Endothelial cell of umbilical vein (primary cell): ENCODE data around the gene SMURF2. TPM values are rescaled to one million over a fixed set of nuclear protein-coding genes. Genes with fewer than 3 reads are reported as not detected.

Experiments used
- BruUV-seq: library from RNA; stranded (reverse); fragments of 400-500 nt; replicated peaks from 2 replicates; lab custom pipeline; 2021; lab: Mats Ljungman, UMichigan
- CTCF ChIA-PET: fragments of 300-600, 350-600 bp; sonication (Branson Sonifier 250); formaldehyde crosslinking; loops from one replicate; lab custom pipeline; 2021; ENCODE audit warnings: antibody characterized with exemption, inconsistent platforms; lab: Charles Lee
- POLR2A ChIA-PET: fragments of 300-600, 350-600 bp; sonication (Branson Sonifier 250); formaldehyde crosslinking; loops from one replicate; lab custom pipeline; 2021; ENCODE audit warnings: antibody characterized with exemption, inconsistent platforms; lab: Charles Lee
- DNase-seq: peaks from one replicate; pipeline ENCODE4 v3.0.0-alpha.2; 2011; ENCODE audit warnings: low read depth, low spot score
- FAIRE-seq: peaks from 2 replicates; lab custom pipeline; 2011; peaks lifted over from hg19 to GRCh38; lab: Jason Lieb, UNC
- H2AFZ ChIP-seq: 2 replicates; pipeline ENCODE4 v1.6.0; 2012; ENCODE audit warnings: low read depth, low read length, control low read depth, inconsistent platforms
- H3K27ac ChIP-seq: 2 replicates; pipeline ENCODE4 v1.5.1; 2011; ENCODE audit warnings: low read depth, mild to moderate bottlenecking, control low read depth, low read length, moderate library complexity; ENCODE audit not compliant: insufficient read depth
- H3K27me3 ChIP-seq, 2 experiments: 2 replicates each; pipeline versions ENCODE4 v1.6.0 to v1.6.1; 2011; ENCODE audit warnings: low read length in 2 of 2, mixed read lengths in 1 of 2; ENCODE audit not compliant: control insufficient read depth in 2 of 2, insufficient read depth in 2 of 2
- H3K36me3 ChIP-seq, 2 experiments: 2 replicates in 1 of 2; 3 replicates in 1 of 2; pipeline ENCODE4 v1.5.1; 2011; ENCODE audit warnings: low read length in 2 of 2, mild to moderate bottlenecking in 1 of 2, moderate library complexity in 1 of 2; ENCODE audit not compliant: control insufficient read depth in 2 of 2, insufficient read depth in 2 of 2; ENCODE audit errors: extremely low read depth in 1 of 2
- H3K4me1 ChIP-seq: 3 replicates; pipeline ENCODE4 v1.5.1; 2011; ENCODE audit warnings: mild to moderate bottlenecking, low read length; ENCODE audit not compliant: control insufficient read depth, insufficient read depth; ENCODE audit errors: extremely low read depth
- H3K4me2 ChIP-seq: 2 replicates; pipeline ENCODE4 v1.6.1; 2011; ENCODE audit warnings: low read length, control low read depth, mixed read lengths; ENCODE audit not compliant: insufficient read depth
- H3K4me3 ChIP-seq, 3 experiments: fragments of 200-600 bp in 1 of 3; sonication (generic), shearing (Covaris generic) in 1 of 3; replicated peaks in 1 of 3; 2 replicates each; pipeline ENCODE4 v1.5.1; 2011 to 2016; ENCODE audit warnings: control low read depth in 3 of 3, low read length in 3 of 3, mild to moderate bottlenecking in 2 of 3, inconsistent platforms in 1 of 3, low read depth in 1 of 3, moderate library complexity in 1 of 3; ENCODE audit not compliant: insufficient read depth in 1 of 3
- H3K79me2 ChIP-seq: 2 replicates; pipeline ENCODE4 v1.6.0; 2012; ENCODE audit warnings: low read length, inconsistent platforms; ENCODE audit not compliant: control insufficient read depth, insufficient read depth
- H3K9ac ChIP-seq: replicated peaks from 2 replicates; pipeline ENCODE3; 2011; ENCODE audit warnings: low read length, control low read depth; ENCODE audit not compliant: insufficient read depth; ENCODE audit errors: extremely low read depth
- H3K9me1 ChIP-seq: replicated peaks from 3 replicates; pipeline ENCODE4 v1.6.0; 2011; ENCODE audit warnings: mild to moderate bottlenecking, low read length; ENCODE audit not compliant: control insufficient read depth, insufficient read depth; ENCODE audit errors: extremely low read depth
- H3K9me3 ChIP-seq: replicated peaks from 2 replicates; pipeline ENCODE4 v1.5.1; 2012; ENCODE audit warnings: low read length, inconsistent platforms; ENCODE audit not compliant: control insufficient read depth, insufficient read depth
- H4K20me1 ChIP-seq: replicated peaks from 2 replicates; pipeline ENCODE3; 2011; ENCODE audit warnings: mild to moderate bottlenecking, low read length; ENCODE audit not compliant: control insufficient read depth, insufficient read depth; ENCODE audit errors: extremely low read depth
- FOS ChIP-seq: IDR thresholded peaks from 2 replicates; pipeline ENCODE4 v1.6.1; 2011; ENCODE audit warnings: mild to moderate bottlenecking, low read length, moderate library complexity, borderline replicate concordance; ENCODE audit not compliant: insufficient read depth
- GATA2 ChIP-seq: IDR thresholded peaks from 2 replicates; pipeline ENCODE4 v1.7.0; 2011; ENCODE audit warnings: low read depth, mild to moderate bottlenecking, moderate library complexity, mixed read lengths, low read length; ENCODE audit not compliant: insufficient read length, insufficient read depth
- JUN ChIP-seq: IDR thresholded peaks from 2 replicates; pipeline ENCODE4 v1.6.1; 2011; ENCODE audit warnings: borderline replicate concordance, low read depth; ENCODE audit not compliant: insufficient read length, insufficient read depth
- POLR2A ChIP-seq: IDR thresholded peaks from 2 replicates; pipeline ENCODE4 v1.6.1; 2012; ENCODE audit warnings: low read depth, mild to moderate bottlenecking, control low read depth, low read length
- dilution Hi-C: fragments of 300-500 bp; cut with MboI; formaldehyde crosslinking; loops from one replicate; pipeline ENCODE4 v1.15.0; 2019; ENCODE audit warnings: low sequenced_read_pairs; ENCODE audit not compliant: extremely low pct_ligation_motif_present
- intact Hi-C: fragments of 100-400 bp; cut with micrococcal nuclease; formaldehyde crosslinking; loops from one replicate; pipeline ENCODE4 v1.10.0; 2022
- polyA plus RNA-seq, 4 experiments: library from polyadenylated mRNA; depleted of rRNA in 3 of 4; stranded (reverse) in 3 of 4; unstranded in 1 of 4; fragments of >200 nt; gene quantifications; 2 replicates each; pipeline versions ENCODE4 v1.2.1 to v1.2.3, GENCODE V29; 2011 to 2012; ENCODE audit warnings: missing spikeins in 1 of 4
- total RNA-seq: library from RNA; stranded (reverse); gene quantifications from 2 replicates; pipeline ENCODE4 v1.2.3, GENCODE V29; 2021
- TF ChIP-seq, protein P1 (sequence below): IDR thresholded peaks from 2 replicates; pipeline ENCODE4 v1.6.1; 2011; ENCODE audit not compliant: insufficient read depth, insufficient read length

SMURF2 gene
- total and polyA plus RNA-seq, 2 donors (not counting 3 experiments of a cell fraction or from before 2014, with no cell fraction given) = 32.9 to 105 TPM

DNA sequence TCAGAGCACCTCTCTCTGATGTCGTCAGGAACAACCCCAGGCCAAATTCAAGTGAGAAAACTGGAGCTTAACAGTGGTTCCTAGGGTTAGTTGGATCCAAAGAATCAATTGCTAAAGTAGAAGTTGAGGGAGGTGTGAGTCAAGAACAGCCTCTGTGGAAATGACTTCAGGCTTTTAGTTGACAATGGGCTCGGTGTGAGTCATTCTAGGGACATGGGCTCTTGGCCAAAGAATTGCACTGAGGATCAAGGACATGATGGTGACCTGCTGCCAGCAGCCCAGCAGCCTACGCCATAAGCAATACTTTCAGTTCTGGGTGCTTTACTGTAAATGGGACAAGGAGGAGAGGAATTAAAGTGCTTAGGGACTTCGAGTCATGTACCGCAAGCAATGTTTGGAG lies 32.1 kb upstream of the SMURF2 start:
- Histone ChIP-seq H3K27ac (peak overlapping the region; percentile 83), H3K4me3 (no peak overlapping the region), H3K4me1 (peaks cover 9% of the 10 kb centered on the region), H3K4me2 (peak overlapping the region; percentile 16), H3K79me2 (no peaks in the 10 kb centered on the region), H4K20me1 (no peaks in the 10 kb centered on the region), H3K9ac (no peak overlapping the region), H2AFZ (peak overlapping the region; percentile 67), H3K9me3 (no peaks in the 10 kb centered on the region), H3K27me3 (no peaks in the 10 kb centered on the region), H3K9me1 (no peaks in the 10 kb centered on the region), H3K36me3 (no peaks in the 10 kb centered on the region)
- CTCF ChIA-PET = interaction anchor here (1.0 to 1.4 kb wide), 3 partner anchors 9 to 43 kb away, joined by 4 read pairs; no protein-coding TSS in a partner anchor
- peak; percentile 95 for DNase-seq
- BruUV-seq = no TSS peak
- POLR2A ChIA-PET = interaction anchor here (0.7 kb wide), 1 partner anchor 47 kb away, joined by 3 read pairs; no protein-coding TSS in a partner anchor
- FAIRE-seq = peak; percentile 94
- intact Hi-C loops = no loop called here
- TF ChIP-seq FOS = peak; percentile 77
- TF ChIP-seq, protein P1, sequence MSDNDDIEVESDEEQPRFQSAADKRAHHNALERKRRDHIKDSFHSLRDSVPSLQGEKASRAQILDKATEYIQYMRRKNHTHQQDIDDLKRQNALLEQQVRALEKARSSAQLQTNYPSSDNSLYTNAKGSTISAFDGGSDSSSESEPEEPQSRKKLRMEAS = no peak
- TF ChIP-seq JUN = peak; percentile 87
- dilution Hi-C loops = no loop called here

DNA sequence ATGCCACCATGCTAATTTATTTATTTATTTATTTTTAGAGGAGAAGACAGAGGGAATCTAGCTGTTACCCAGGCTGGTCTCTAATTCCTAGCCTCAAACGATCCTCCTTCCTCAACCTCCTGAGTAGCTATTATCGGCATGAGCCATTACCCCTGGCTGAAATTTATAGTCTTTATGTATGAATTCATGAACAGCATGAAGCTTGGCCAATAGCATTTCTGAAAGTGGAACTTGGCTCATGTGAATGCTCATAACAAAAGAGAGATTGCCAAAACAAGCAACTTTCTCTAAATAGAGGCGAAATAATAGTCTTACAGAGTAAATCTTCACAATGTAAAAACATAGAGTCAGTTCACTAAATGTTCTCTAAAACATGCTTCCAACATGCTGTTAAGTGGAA lies 30.1 kb upstream of the SMURF2 start:
- Histone ChIP-seq H3K36me3 (no peaks in the 10 kb centered on the region), H2AFZ (no peak overlapping the region), H3K4me1 (peaks cover 9% of the 10 kb centered on the region), H3K4me3 (no peak overlapping the region), H3K79me2 (no peaks in the 10 kb centered on the region), H3K9ac (no peak overlapping the region), H3K27ac (no peak overlapping the region), H3K9me3 (no peaks in the 10 kb centered on the region), H3K4me2 (no peak overlapping the region), H3K27me3 (no peaks in the 10 kb centered on the region), H3K9me1 (no peaks in the 10 kb centered on the region), H4K20me1 (no peaks in the 10 kb centered on the region)
- TF ChIP-seq, protein P1 = no peak
- TF ChIP-seq FOS (no peak), GATA2 (no peak), POLR2A (no peak)
- POLR2A ChIA-PET = no interaction called here
- intact Hi-C loops (no loop called here), dilution Hi-C loops (no loop called here)
- FAIRE-seq (peak; percentile 52), DNase-seq (peak; percentile 44)
- BruUV-seq = no TSS peak
- CTCF ChIA-PET = interaction anchor here (1.1 kb wide), 1 partner anchor 11 kb away, joined by 6 read pairs; no protein-coding TSS in a partner anchor
